Liver (tissue), 9 donors: ENCODE measurements around the gene CD300LD. TPM values are rescaled to one million over a fixed set of nuclear protein-coding genes. Genes with fewer than 3 reads are reported as not detected.

Source experiments
- DNase-seq: peaks from one replicate; pipeline ENCODE4 v3.0.0-alpha.2; 2017; ENCODE audit warnings: low spot score
- H3K27ac ChIP-seq, 2 donors: one replicate each; pipeline ENCODE4 v1.7.0; 2013; ENCODE audit warnings: inconsistent platforms in 2 of 2, low read length in 2 of 2, control low read depth in 1 of 2, low read depth in 1 of 2, mild to moderate bottlenecking in 1 of 2
- H3K27me3 ChIP-seq, 4 donors: one replicate each; pipeline versions ENCODE4 v1.6.1 to v1.7.0; 2013; ENCODE audit warnings: low read length in 3 of 4, inconsistent platforms in 1 of 4, mild to moderate bottlenecking in 1 of 4, moderate library complexity in 1 of 4; ENCODE audit not compliant: control insufficient read depth in 4 of 4, insufficient read depth in 4 of 4
- H3K36me3 ChIP-seq, 4 donors: one replicate each; pipeline versions ENCODE4 v1.6.1 to v1.7.0; 2013; ENCODE audit warnings: low read length in 3 of 4, mild to moderate bottlenecking in 3 of 4, low read depth in 1 of 4, moderate library complexity in 1 of 4; ENCODE audit not compliant: control insufficient read depth in 4 of 4, insufficient read depth in 3 of 4
- H3K4me1 ChIP-seq, 4 donors: one replicate each; pipeline versions ENCODE4 v1.6.1 to v1.7.0; 2013; ENCODE audit warnings: low read length in 3 of 4, mild to moderate bottlenecking in 3 of 4, moderate library complexity in 1 of 4; ENCODE audit not compliant: control insufficient read depth in 4 of 4, insufficient read depth in 4 of 4
- H3K4me3 ChIP-seq, 3 donors: one replicate each; pipeline versions ENCODE4 v1.6.1 to v1.7.0; 2013; ENCODE audit warnings: low read length in 3 of 3, control low read depth in 1 of 3, low read depth in 1 of 3, mild to moderate bottlenecking in 1 of 3
- H3K9ac ChIP-seq, 2 donors: one replicate each; pipeline ENCODE4 v1.7.0; 2013; ENCODE audit warnings: low read length in 2 of 2, mild to moderate bottlenecking in 2 of 2, moderate library complexity in 2 of 2, control low read depth in 1 of 2, low read depth in 1 of 2
- H3K9me3 ChIP-seq, 4 donors: one replicate each; pipeline versions ENCODE4 v1.6.1 to v1.7.0; 2013; ENCODE audit warnings: low read length in 3 of 4; ENCODE audit not compliant: control insufficient read depth in 4 of 4
- ATF3 ChIP-seq: IDR thresholded peaks from 2 replicates; pipeline ENCODE4 v1.6.1; 2016; ENCODE audit warnings: antibody characterized with exemption
- CTCF ChIP-seq: fragments of 150-350 bp; IDR thresholded peaks from 2 replicates; pipeline ENCODE4 v1.5.1; 2017; ENCODE audit warnings: improper control_type of control experiment, low read depth, low read length; ENCODE audit not compliant: missing input control
- EGR1 ChIP-seq, 2 donors: IDR thresholded peaks; 2 replicates each; pipeline ENCODE4 v1.6.1; 2016 to 2018; ENCODE audit warnings: antibody characterized with exemption in 2 of 2, low read depth in 2 of 2
- FOXA1 ChIP-seq: IDR thresholded peaks from 2 replicates; pipeline ENCODE4 v1.6.1; 2016; ENCODE audit warnings: antibody characterized with exemption
- FOXA2 ChIP-seq: IDR thresholded peaks from 2 replicates; pipeline ENCODE4 v1.6.1; 2016; ENCODE audit warnings: antibody characterized with exemption
- GABPA ChIP-seq, 2 donors: IDR thresholded peaks in 1 of 2; conservative IDR thresholded peaks in 1 of 2; 2 replicates each; pipeline ENCODE4 v1.6.1; 2016; ENCODE audit warnings: antibody characterized with exemption in 2 of 2, mild to moderate bottlenecking in 1 of 2, moderate library complexity in 1 of 2
- HNF4A ChIP-seq, 2 donors: conservative IDR thresholded peaks; 2 replicates each; pipeline ENCODE4 v1.6.1; 2016; ENCODE audit warnings: antibody characterized with exemption in 2 of 2, mild to moderate bottlenecking in 2 of 2
- HNF4G ChIP-seq: IDR thresholded peaks from 2 replicates; pipeline ENCODE4 v1.6.1; 2016; ENCODE audit warnings: antibody characterized with exemption
- JUND ChIP-seq, 2 donors: IDR thresholded peaks; 2 replicates each; pipeline ENCODE4 v1.6.1; 2016; ENCODE audit warnings: antibody characterized with exemption in 2 of 2
- MAX ChIP-seq: IDR thresholded peaks from 2 replicates; pipeline ENCODE4 v1.6.1; 2016; ENCODE audit warnings: antibody characterized with exemption
- NR2F2 ChIP-seq: IDR thresholded peaks from 2 replicates; pipeline ENCODE4 v1.6.1; 2016; ENCODE audit warnings: antibody characterized with exemption
- RAD21 ChIP-seq, 2 donors: IDR thresholded peaks; 2 replicates each; pipeline ENCODE4 v1.6.1; 2016; ENCODE audit warnings: antibody characterized with exemption in 2 of 2, mild to moderate bottlenecking in 2 of 2
- REST ChIP-seq: IDR thresholded peaks from 2 replicates; pipeline ENCODE4 v1.6.1; 2016; ENCODE audit warnings: antibody characterized with exemption, mild to moderate bottlenecking
- RXRA ChIP-seq, 2 donors: IDR thresholded peaks; 2 replicates each; pipeline ENCODE4 v1.6.1; 2017 to 2018; ENCODE audit warnings: antibody characterized with exemption in 2 of 2, mild to moderate bottlenecking in 1 of 2
- SP1 ChIP-seq: IDR thresholded peaks from 2 replicates; pipeline ENCODE4 v1.6.1; 2018; ENCODE audit warnings: antibody characterized with exemption, mild to moderate bottlenecking
- TAF1 ChIP-seq: conservative IDR thresholded peaks from 2 replicates; pipeline ENCODE4 v1.6.1; 2016; ENCODE audit warnings: antibody characterized with exemption, mild to moderate bottlenecking
- YY1 ChIP-seq: IDR thresholded peaks from 2 replicates; pipeline ENCODE4 v1.6.1; 2016; ENCODE audit warnings: antibody characterized with exemption, mild to moderate bottlenecking
- ZBTB33 ChIP-seq: IDR thresholded peaks from 2 replicates; pipeline ENCODE4 v1.6.1; 2016; ENCODE audit warnings: antibody characterized with exemption
- WGBS: extraction: QIAGEN DNeasy Blood & Tissue Kit; methylation state at CpG from one replicate; pipeline ENCODE4 v1.1.7; 2013; 5-methylcytosine and 5-hydroxymethylcytosine counted together
- polyA plus RNA-seq, 2 donors: library from polyadenylated mRNA; stranded (reverse) in 1 of 2; unstranded in 1 of 2; fragments of 200-250 nt in 1 of 2; fragments of >200 nt in 1 of 2; fragmentation: Nextera tagmentation in 1 of 2; extraction: Ambion mirVana in 1 of 2; gene quantifications; one replicate each; pipeline versions ENCODE4 v1.2.1 to v1.2.3, GENCODE V29; 2013 to 2015
- total RNA-seq, 2 donors: library from RNA; depleted of rRNA; stranded (reverse); fragments of >200 nt; gene quantifications; one replicate each; pipeline ENCODE4 v1.2.3, GENCODE V29; 2014
- donor health status: healthy.
- donor health status: healthy.
- donor health status: healthy.
- donor health status: healthy.
- donor health status: healthy.

CD300LD gene
- total and polyA plus RNA-seq, 4 donors = 0.08 TPM; not detected in 3

- Histone ChIP-seq H3K4me1 (no peaks in the 10 kb centered on the region), H3K36me3 (no peaks in the 10 kb centered on the region), H3K9ac (no peak overlapping the region), H3K9me3 (no peaks in the 10 kb centered on the region), H3K4me3 (no peak overlapping the region), H3K27me3 (peaks cover 0 to 6% (median 0%) of the 10 kb centered on the region in 4 donors), H3K27ac (no peak overlapping the region)
- TF ChIP-seq ZBTB33 = no peak
- TF ChIP-seq HNF4A (conservative IDR thresholded peaks at IDR 0.05) = no peak
- no peak for TF ChIP-seq NR2F2
- no peak for TF ChIP-seq EGR1 (IDR thresholded peaks at IDR 0.05; ENCODE audit: low read depth in 2 of 2)
- no peak for TF ChIP-seq ATF3
- TF ChIP-seq SP1 = no peak
- no peak for TF ChIP-seq GABPA (IDR thresholded peaks at IDR 0.05 in 1 of 2, conservative IDR thresholded peaks at IDR 0.05 in 1 of 2)
- no peak for TF ChIP-seq YY1
- no peak for TF ChIP-seq REST
- no peak for TF ChIP-seq HNF4G
- TF ChIP-seq JUND (IDR thresholded peaks at IDR 0.05) = no peak
- no peak for TF ChIP-seq TAF1
- TF ChIP-seq CTCF = no peak
- no peak for DNase-seq
- 67% methylated on average over 10 of the region's 10 CpGs for WGBS
These were observed 52.7 kb downstream of the CD300LD start for GRCh38 chr17:74539281-74539820.

- H3K4me3 ChIP-seq = no peak overlapping the region
- DNase-seq = no peak
- no peaks in the 10 kb centered on the region for H3K4me1 ChIP-seq
- 63% methylated on average over 3 of the region's 3 CpGs for WGBS
- no peak overlapping the region for H3K9ac ChIP-seq
- no peak overlapping the region for H3K27ac ChIP-seq
- H3K36me3 ChIP-seq = no peaks in the 10 kb centered on the region
- H3K9me3 ChIP-seq = no peaks in the 10 kb centered on the region
- peaks cover 0 to 7% (median 0%) of the 10 kb centered on the region in 4 donors for H3K27me3 ChIP-seq
- TF ChIP-seq FOXA1 = no peak
- no peak for TF ChIP-seq REST
- no peak for TF ChIP-seq GABPA (IDR thresholded peaks at IDR 0.05 in 1 of 2, conservative IDR thresholded peaks at IDR 0.05 in 1 of 2)
- no peak for TF ChIP-seq NR2F2
- TF ChIP-seq RXRA (IDR thresholded peaks at IDR 0.05) = no peak
- no peak for TF ChIP-seq EGR1 (IDR thresholded peaks at IDR 0.05; ENCODE audit: low read depth in 2 of 2)
- no peak for TF ChIP-seq RAD21 (IDR thresholded peaks at IDR 0.05)
- TF ChIP-seq YY1 = no peak
- no peak for TF ChIP-seq MAX
- TF ChIP-seq ATF3 = no peak
- no peak for TF ChIP-seq TAF1
- no peak for TF ChIP-seq JUND (IDR thresholded peaks at IDR 0.05)
- TF ChIP-seq FOXA2 = no peak
These were observed 55.2 kb downstream of the CD300LD start for GRCh38 chr17:74536890-74537289.
